Stimulated activated memory B cell treated with anti-CD40 and anti-IgM and Interleukin-4, amounts not matched to agents 10 μg/mL and 1 μg/mL and 100 μg/mL, for 72 hours (primary cell): ENCODE measurements around the gene TMEM158.

Experiments used
- ATAC-seq: fragments of 150-1000 bp; cut with Tn5 transposase; 2 replicates; pipeline ENCODE4 v1.10.0; 2021
- H3K27ac Mint-ChIP-seq: one replicate; pipeline ENCODE4 v1.8.0; 2022; ENCODE audit warnings: mild to moderate bottlenecking, mixed read lengths
- H3K27me3 Mint-ChIP-seq: one replicate; pipeline ENCODE4 v1.8.0; 2022; ENCODE audit warnings: mixed read lengths
- H3K36me3 Mint-ChIP-seq: one replicate; pipeline ENCODE4 v1.8.0; 2022; ENCODE audit warnings: mixed read lengths
- H3K4me1 Mint-ChIP-seq: one replicate; pipeline ENCODE4 v1.8.0; 2022; ENCODE audit warnings: mixed read lengths
- H3K4me3 Mint-ChIP-seq: one replicate; pipeline ENCODE4 v1.8.0; 2022; ENCODE audit warnings: mild to moderate bottlenecking, moderate library complexity, mixed read lengths
- H3K9me3 Mint-ChIP-seq: one replicate; pipeline ENCODE4 v1.8.0; 2022; ENCODE audit warnings: mixed read lengths

TMEM158 gene

GRCh38 chr3:45218578-45219390, 7.3 kb downstream of the TMEM158 start:
- H3K36me3 Mint-ChIP-seq = no peaks in the 10 kb centered on the region
- peaks cover 64% of the 10 kb centered on the region for H3K27me3 Mint-ChIP-seq
- H3K4me1 Mint-ChIP-seq = no peaks in the 10 kb centered on the region
- no peak overlapping the region for H3K4me3 Mint-ChIP-seq
- no peak for ATAC-seq
- no peak overlapping the region for H3K27ac Mint-ChIP-seq
- H3K9me3 Mint-ChIP-seq = no peaks in the 10 kb centered on the region

- H3K4me1 Mint-ChIP-seq = no peaks in the 10 kb centered on the region
- H3K27me3 Mint-ChIP-seq = peaks cover 71% of the 10 kb centered on the region
- H3K9me3 Mint-ChIP-seq = no peaks in the 10 kb centered on the region
- no peaks in the 10 kb centered on the region for H3K36me3 Mint-ChIP-seq
- no peak overlapping the region for H3K27ac Mint-ChIP-seq
- no peak for ATAC-seq
- H3K4me3 Mint-ChIP-seq = no peak overlapping the region
These were observed 10.0 kb downstream of the TMEM158 start for GRCh38 chr3:45216021-45216609.

- H3K27me3 Mint-ChIP-seq = peaks cover 71% of the 10 kb centered on the region
- H3K9me3 Mint-ChIP-seq = no peaks in the 10 kb centered on the region
- H3K4me3 Mint-ChIP-seq = no peak overlapping the region
- peaks cover 5% of the 10 kb centered on the region for H3K4me1 Mint-ChIP-seq
- no peak overlapping the region for H3K27ac Mint-ChIP-seq
- no peak for ATAC-seq
- no peaks in the 10 kb centered on the region for H3K36me3 Mint-ChIP-seq
These were observed 10.6 kb downstream of the TMEM158 start for GRCh38 chr3:45215466-45215865.

- no peak for ATAC-seq
- Mint-ChIP-seq H3K27ac (no peak overlapping the region), H3K9me3 (no peaks in the 10 kb centered on the region), H3K4me3 (no peak overlapping the region), H3K4me1 (peaks cover 6% of the 10 kb centered on the region), H3K27me3 (peaks cover 61% of the 10 kb centered on the region), H3K36me3 (no peaks in the 10 kb centered on the region)
These were observed 11.9 kb downstream of the TMEM158 start for GRCh38 chr3:45214061-45214680.

GRCh38 chr3:45212095-45212468, 14.0 kb downstream of the TMEM158 start:
- no peaks in the 10 kb centered on the region for H3K9me3 Mint-ChIP-seq
- H3K4me1 Mint-ChIP-seq = peaks cover 6% of the 10 kb centered on the region
- H3K27ac Mint-ChIP-seq = no peak overlapping the region
- H3K4me3 Mint-ChIP-seq = no peak overlapping the region
- no peaks in the 10 kb centered on the region for H3K36me3 Mint-ChIP-seq
- H3K27me3 Mint-ChIP-seq = peaks cover 57% of the 10 kb centered on the region
- ATAC-seq = no peak

GRCh38 chr3:45211466-45212094, 14.5 kb downstream of the TMEM158 start:
- Mint-ChIP-seq H3K9me3 (no peaks in the 10 kb centered on the region), H3K27me3 (peaks cover 56% of the 10 kb centered on the region), H3K4me1 (peaks cover 6% of the 10 kb centered on the region), H3K27ac (no peak overlapping the region), H3K4me3 (no peak overlapping the region), H3K36me3 (no peaks in the 10 kb centered on the region)
- ATAC-seq = no peak

DNA sequence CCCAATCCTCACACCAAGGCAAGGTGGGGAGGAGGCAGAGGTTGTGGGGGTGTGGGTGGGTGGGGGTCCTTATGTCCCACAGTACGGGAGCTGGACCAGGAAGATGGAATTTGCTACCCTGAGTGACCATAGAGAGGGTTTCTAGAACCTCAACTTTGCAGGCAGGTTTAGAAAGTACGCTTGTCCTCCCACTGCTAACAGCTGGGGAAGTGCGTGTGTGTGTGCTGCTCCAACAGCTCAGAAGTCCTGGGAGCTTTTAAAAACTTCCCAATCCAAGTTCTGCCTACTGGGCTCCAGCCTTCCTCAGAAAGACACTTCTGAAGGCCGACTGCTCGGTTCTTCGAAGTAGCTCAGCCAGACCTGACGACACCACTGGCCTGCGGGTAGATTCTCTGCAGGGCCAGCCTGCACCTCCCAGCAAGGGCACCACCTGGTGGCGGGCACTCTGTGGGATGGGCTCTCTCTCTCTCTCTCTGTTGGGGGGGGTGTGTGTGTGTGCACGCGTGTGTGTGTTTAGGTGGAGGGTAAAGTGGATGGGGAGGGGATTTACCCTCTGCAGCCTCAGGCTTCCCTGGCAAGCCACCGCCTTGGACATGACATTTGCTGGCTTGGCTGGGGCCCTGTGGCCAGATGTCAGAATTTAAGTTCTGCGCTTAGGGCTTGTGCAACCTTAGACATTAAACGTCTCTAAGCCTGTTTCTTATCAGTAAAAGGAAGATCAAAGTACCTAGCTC, 15.6 kb downstream of the TMEM158 start:
- H3K27ac Mint-ChIP-seq = no peak overlapping the region

GRCh38 chr3:45209526-45209925, 16.6 kb downstream of the TMEM158 start:
- Mint-ChIP-seq H3K36me3 (no peaks in the 10 kb centered on the region), H3K27me3 (peaks cover 56% of the 10 kb centered on the region), H3K9me3 (no peaks in the 10 kb centered on the region), H3K4me1 (peaks cover 6% of the 10 kb centered on the region), H3K27ac (no peak overlapping the region), H3K4me3 (no peak overlapping the region)
- no peak for ATAC-seq

More for the DNA sequence above, 15.6 kb downstream of the TMEM158 start:
- ATAC-seq = peak; percentile 86
- no peaks in the 10 kb centered on the region for H3K36me3 Mint-ChIP-seq
- H3K4me1 Mint-ChIP-seq = peaks cover 6% of the 10 kb centered on the region
- H3K9me3 Mint-ChIP-seq = no peaks in the 10 kb centered on the region
- H3K27me3 Mint-ChIP-seq = peaks cover 56% of the 10 kb centered on the region
- H3K4me3 Mint-ChIP-seq = no peak overlapping the region

- Mint-ChIP-seq H3K4me3 (no peak overlapping the region), H3K4me1 (peaks cover 6% of the 10 kb centered on the region), H3K9me3 (no peaks in the 10 kb centered on the region), H3K27ac (no peak overlapping the region), H3K27me3 (peaks cover 49% of the 10 kb centered on the region), H3K36me3 (no peaks in the 10 kb centered on the region)
- no peak for ATAC-seq
These were observed 17.5 kb downstream of the TMEM158 start for GRCh38 chr3:45208586-45208985.

DNA sequence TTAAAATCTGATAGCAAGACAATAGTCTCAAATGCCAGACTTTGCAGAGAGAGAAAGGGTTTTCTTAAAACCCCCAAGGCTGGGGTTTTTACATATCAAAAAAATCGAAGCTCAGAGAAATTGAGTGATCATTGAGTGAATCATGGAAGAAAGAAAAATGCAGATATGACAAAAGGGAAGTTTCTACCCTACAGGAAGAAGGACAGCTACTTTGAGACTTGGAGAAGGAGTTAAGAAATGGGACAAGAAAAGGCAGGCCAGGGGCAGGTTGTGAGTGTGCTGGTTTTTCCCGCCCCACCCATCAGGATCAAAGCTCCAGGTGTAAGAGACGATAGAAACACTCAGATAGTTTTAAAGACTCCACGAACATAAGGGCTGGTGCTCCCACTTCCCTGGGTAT, 18.6 kb downstream of the TMEM158 start:
- no peaks in the 10 kb centered on the region for H3K36me3 Mint-ChIP-seq
- no peak for ATAC-seq
- H3K9me3 Mint-ChIP-seq = no peaks in the 10 kb centered on the region
- peaks cover 39% of the 10 kb centered on the region for H3K27me3 Mint-ChIP-seq
- H3K4me3 Mint-ChIP-seq = no peak overlapping the region
- peaks cover 6% of the 10 kb centered on the region for H3K4me1 Mint-ChIP-seq
- H3K27ac Mint-ChIP-seq = no peak overlapping the region

- H3K4me3 Mint-ChIP-seq = no peak overlapping the region
- no peaks in the 10 kb centered on the region for H3K9me3 Mint-ChIP-seq
- ATAC-seq = no peak
- no peaks in the 10 kb centered on the region for H3K36me3 Mint-ChIP-seq
- peaks cover 33% of the 10 kb centered on the region for H3K27me3 Mint-ChIP-seq
- no peaks in the 10 kb centered on the region for H3K4me1 Mint-ChIP-seq
- H3K27ac Mint-ChIP-seq = no peak overlapping the region
These were observed 21.0 kb downstream of the TMEM158 start for GRCh38 chr3:45205126-45205525.

GRCh38 chr3:45204136-45204535, 22.0 kb downstream of the TMEM158 start:
- ATAC-seq = no peak
- H3K27ac Mint-ChIP-seq = no peak overlapping the region
- H3K9me3 Mint-ChIP-seq = no peaks in the 10 kb centered on the region
- no peak overlapping the region for H3K4me3 Mint-ChIP-seq
- H3K27me3 Mint-ChIP-seq = peaks cover 35% of the 10 kb centered on the region
- no peaks in the 10 kb centered on the region for H3K4me1 Mint-ChIP-seq
- H3K36me3 Mint-ChIP-seq = no peaks in the 10 kb centered on the region

DNA sequence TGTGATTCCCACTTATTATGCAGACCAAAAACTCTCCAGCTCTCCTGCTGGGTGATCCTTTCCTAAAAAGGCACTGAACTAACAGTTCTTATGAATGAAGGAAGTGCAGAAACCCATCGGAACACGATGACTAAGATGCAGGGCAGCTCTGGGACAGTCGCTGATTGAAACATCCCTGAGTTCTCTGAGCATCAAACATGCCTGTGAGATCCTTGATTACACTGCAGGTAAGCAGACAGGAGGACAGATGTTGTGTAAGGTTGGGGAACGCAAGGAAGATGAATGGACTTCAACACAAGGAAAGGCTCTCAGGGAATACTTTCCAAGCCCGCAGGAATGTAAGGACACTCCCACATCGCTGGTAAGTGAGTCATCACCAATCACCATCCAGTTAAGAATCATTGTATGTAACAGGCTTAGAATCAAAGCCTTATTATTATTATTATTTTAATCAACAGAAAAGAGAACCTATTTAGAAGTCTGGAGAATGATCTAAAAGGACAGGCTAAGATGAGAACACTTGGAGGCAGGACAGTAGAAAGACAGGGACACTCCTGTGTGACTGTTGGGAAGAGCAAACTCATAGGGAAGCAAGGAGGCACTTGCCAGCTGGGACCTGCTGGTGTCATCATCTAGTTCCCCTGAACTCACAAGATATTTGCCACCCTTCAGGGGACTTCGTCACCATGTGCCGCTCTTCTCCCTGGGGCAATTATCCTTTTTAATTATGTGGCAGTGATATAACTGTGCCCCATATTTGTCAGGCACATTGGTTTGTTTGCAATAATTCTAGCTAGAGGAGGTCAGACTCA, 26.0 kb downstream of the TMEM158 start:
- Mint-ChIP-seq H3K27ac (no peak overlapping the region), H3K4me1 (no peaks in the 10 kb centered on the region), H3K27me3 (peaks cover 40% of the 10 kb centered on the region), H3K9me3 (no peaks in the 10 kb centered on the region), H3K36me3 (no peaks in the 10 kb centered on the region), H3K4me3 (no peak overlapping the region)
- ATAC-seq = no peak
